Forelimb muscle (tissue), 1 donor: ENCODE data around the gene ZNF716. TPM values are rescaled to one million over a fixed set of nuclear protein-coding genes. Genes with fewer than 3 reads are reported as not detected.
"Not testable (repeated sequence)": the region's sequence is repeated elsewhere in the genome, so short reads cannot be mapped to it uniquely, and the experiment has no call there.

Experiments used
- DNase-seq: peaks from one replicate; pipeline ENCODE4 v3.0.0-alpha.2; 2013; ENCODE audit warnings: low read depth
- polyA plus RNA-seq: library from polyadenylated mRNA; unstranded; fragments of 120-200 nt; gene quantifications from one replicate; pipeline ENCODE4 v1.2.1, GENCODE V29; 2013; ENCODE audit not compliant: insufficient read length

The ZNF716 gene
- polyA plus RNA-seq, 1 donor, result 0.03 TPM

GRCh38 chr7:57425969-57426628 lies 23.9 kb upstream of the ZNF716 start:
- no peak for DNase-seq

- DNase-seq, result no peak
These were observed 23.4 kb upstream of the ZNF716 start for GRCh38 chr7:57426629-57427003.

- no peak for DNase-seq
These were observed 22.8 kb upstream of the ZNF716 start for GRCh38 chr7:57427146-57427545.

DNA sequence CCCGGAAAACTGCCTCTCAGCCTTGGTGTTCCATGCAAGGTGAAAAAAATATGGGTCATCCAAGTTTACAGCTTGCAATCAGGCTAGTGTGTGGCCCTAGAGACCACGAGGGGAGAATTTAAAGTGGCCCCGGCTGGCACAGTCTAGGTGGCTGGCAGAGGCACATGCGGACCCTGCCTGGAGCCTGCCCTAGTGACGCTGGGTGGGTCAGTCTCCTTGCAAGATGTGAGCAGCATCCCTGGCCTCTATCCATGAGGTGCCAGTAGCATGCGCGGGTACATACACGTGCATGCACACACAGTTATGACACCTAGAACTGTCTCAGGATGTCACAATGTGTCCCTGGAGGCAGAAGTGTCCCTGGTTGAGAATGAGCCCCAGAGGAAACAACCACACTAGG lies 22.4 kb upstream of the ZNF716 start:
- DNase-seq, result no peak

DNA sequence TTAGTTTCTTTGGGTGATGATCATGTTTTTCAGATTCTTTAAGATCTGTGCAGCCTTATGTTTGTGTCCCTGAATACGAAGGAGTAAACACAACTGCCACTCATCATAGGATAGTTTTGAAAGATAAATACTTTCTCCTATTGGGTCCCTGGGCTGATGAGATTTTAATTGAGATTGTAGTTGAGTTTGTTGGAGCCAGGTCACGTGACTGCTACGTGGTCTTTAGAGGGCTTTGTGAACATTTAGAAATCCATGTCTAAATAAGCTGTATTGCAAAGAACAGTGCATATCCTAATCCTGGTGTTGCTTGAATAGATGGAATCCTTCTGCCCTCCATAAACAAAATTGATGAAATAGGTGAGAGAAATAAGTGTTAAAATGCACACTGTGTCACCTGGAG lies 17.4 kb upstream of the ZNF716 start:
- no peak for DNase-seq

DNA sequence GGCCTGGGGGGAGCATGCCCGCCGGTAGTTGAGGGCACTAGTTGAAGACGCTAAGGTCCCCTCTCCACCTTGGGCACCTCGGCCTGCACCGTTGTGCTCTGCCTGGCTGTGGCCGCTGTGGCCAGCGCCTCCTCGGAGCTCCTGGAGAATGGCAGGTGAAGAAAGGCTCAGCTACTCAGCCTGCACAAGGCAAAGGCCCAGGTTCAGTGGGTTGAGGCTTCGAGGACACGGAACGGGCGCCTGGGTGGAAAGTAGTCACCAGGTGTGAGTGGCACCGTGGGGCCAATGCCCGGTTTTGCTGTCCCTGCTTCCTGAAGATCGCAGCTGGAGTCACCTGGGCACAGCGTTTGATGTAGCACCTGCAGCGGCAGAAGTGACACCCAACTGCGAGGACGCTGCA lies 12.4 kb upstream of the ZNF716 start:
- DNase-seq, result no peak

- no peak for DNase-seq
These were observed 11.7 kb upstream of the ZNF716 start for GRCh38 chr7:57438244-57438643.

GRCh38 chr7:57443567-57443966 lies 6.4 kb upstream of the ZNF716 start:
- DNase-seq, result no peak

DNA sequence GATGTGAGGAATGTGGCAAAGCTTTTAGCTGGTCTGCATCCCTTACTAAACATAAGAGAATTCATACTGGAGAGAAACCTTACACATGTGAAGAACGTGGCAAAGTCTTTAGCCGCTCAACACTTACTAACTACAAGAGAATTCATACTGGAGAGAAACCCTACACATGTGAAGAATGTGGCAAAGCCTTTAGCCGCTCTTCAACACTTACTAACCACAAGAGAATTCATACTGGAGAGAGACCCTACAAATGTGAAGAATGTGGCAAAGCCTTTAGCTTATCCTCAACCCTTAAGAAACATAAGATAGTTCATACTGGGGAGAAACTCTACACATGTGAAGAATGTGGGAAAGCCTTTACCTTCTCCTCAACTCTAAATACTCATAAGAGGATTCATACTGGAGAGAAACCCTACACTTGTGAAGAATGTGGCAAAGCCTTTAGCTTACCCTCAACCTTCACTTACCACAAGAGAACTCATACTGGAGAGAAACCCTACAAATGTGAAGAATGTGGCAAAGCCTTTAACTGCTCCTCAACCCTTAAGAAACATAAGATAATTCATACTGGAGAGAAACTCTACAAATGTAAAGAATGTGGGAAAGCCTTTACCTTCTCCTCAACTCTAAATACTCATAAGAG lies 19.3 kb downstream of the ZNF716 start:
- DNase-seq, result not testable (repeated sequence)

GRCh38 chr7:57480304-57480703 lies 30.3 kb downstream of the ZNF716 start:
- DNase-seq, result not testable (repeated sequence)

GRCh38 chr7:57485022-57485421 lies 35.0 kb downstream of the ZNF716 start:
- not testable (repeated sequence) for DNase-seq

- DNase-seq, result no peak
These were observed 38.0 kb downstream of the ZNF716 start for GRCh38 chr7:57487957-57488356.

DNA sequence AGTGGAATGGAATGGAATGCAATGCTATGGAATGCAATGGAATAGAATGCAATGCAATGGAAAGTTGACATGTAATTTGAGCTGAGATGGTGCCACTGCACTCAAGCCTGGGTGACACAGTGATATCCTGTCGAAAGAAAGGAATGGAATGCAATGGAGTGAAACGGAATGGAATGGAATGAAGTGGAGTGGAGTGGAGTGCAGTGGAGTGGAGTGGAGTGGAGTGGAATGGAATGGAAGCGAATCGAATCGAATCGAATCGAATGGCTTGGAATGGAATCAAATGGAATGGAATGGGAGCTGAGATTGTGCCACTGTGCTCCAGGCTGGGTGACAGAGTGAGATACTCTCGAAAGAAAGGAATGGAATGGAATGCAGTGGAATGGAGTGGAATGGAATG lies 45.1 kb downstream of the ZNF716 start:
- not testable (repeated sequence) for DNase-seq

GRCh38 chr7:57496395-57496794 lies 46.4 kb downstream of the ZNF716 start:
- DNase-seq, result no peak

DNA sequence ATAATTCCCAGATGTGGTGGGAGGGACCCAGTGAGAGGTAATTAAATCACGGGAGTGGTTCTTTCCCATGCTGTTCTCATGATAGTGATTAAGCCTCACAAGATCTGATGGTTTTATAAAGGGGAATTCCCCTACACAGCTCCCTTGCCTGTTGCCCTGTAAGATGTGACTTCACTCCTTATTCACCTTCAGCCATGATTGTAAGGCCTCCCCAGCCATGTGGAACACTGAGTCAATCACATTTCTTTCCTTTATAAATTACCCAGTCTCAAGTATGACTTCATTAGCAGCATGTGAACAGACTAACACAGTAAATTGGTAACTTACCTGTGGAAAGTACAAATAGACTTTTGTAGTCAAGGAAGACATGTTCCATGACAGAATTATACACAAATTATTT lies 55.2 kb downstream of the ZNF716 start:
- no peak for DNase-seq
